22Rv1 (cell line): ENCODE results near the gene PHF20.

ENCODE experiments used
- ZFX ChIP-seq: fragments of 450-650 bp; IDR thresholded peaks from 2 replicates; pipeline ENCODE4 v1.6.1; 2017; ENCODE audit warnings: antibody characterized with exemption, borderline replicate concordance
- TF ChIP-seq, protein P1 (sequence below): fragments of 450-650 bp; IDR thresholded peaks from 2 replicates; pipeline ENCODE4 v1.5.1; 2017; ENCODE audit warnings: mild to moderate bottlenecking

DNA sequence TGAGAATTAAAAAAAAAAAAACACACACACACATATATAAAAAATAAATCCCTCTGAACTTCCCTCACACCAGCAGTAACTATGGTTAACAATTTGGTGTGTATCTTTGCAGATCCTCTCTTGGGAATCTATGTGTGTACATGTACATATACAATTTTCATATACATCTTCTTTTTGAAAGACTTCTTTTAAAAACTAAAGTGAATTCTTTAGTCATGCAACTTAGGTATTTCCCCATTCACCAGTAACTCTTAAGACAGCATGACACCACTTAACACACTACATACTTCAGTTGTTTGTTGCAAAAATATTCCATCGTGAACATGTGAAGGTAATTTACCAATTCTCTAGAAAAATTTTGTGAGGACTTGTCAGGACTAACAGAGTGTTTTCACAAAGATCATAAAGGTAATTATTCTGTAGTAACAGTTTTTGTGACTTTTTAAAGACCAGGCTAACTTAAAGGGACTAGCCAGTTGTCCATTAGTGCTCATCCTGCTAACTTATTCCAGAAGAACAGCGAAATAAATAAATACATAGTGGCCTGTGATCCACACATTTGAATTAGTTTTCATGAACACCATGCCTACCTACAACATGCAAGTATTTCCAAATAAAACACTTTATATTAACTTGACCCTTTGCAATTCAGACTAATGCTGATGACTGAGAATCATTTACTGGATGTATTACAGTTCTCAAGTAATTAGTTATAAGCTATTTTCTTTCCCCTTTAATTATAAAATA lies 41.8 kb upstream of the PHF20 start:
- TF ChIP-seq, protein P1, sequence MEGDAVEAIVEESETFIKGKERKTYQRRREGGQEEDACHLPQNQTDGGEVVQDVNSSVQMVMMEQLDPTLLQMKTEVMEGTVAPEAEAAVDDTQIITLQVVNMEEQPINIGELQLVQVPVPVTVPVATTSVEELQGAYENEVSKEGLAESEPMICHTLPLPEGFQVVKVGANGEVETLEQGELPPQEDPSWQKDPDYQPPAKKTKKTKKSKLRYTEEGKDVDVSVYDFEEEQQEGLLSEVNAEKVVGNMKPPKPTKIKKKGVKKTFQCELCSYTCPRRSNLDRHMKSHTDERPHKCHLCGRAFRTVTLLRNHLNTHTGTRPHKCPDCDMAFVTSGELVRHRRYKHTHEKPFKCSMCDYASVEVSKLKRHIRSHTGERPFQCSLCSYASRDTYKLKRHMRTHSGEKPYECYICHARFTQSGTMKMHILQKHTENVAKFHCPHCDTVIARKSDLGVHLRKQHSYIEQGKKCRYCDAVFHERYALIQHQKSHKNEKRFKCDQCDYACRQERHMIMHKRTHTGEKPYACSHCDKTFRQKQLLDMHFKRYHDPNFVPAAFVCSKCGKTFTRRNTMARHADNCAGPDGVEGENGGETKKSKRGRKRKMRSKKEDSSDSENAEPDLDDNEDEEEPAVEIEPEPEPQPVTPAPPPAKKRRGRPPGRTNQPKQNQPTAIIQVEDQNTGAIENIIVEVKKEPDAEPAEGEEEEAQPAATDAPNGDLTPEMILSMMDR, result no peak
- no peak for TF ChIP-seq ZFX
